Peyer's patch (tissue), 4 donors: ENCODE data around the gene AMBRA1.

Source experiments
- POLR2A ChIP-seq, 2 donors: fragments of 450-650 bp; IDR thresholded peaks; one replicate each; pipeline ENCODE4 v1.5.1; 2017; ENCODE audit warnings: antibody characterized with exemption in 2 of 2, mild to moderate bottlenecking in 2 of 2, moderate library complexity in 2 of 2
- TF ChIP-seq, protein P1 (sequence below), 6 experiments: fragments of 450-650 bp in 4 of 6; fragments of 200-600 bp in 2 of 6; sonication (generic) in 1 of 6; IDR thresholded peaks; one replicate each; pipeline ENCODE4 v1.5.1; 2017 to 2019; ENCODE audit warnings: antibody characterized with exemption in 6 of 6, mild to moderate bottlenecking in 3 of 6, moderate library complexity in 1 of 6

DNA sequence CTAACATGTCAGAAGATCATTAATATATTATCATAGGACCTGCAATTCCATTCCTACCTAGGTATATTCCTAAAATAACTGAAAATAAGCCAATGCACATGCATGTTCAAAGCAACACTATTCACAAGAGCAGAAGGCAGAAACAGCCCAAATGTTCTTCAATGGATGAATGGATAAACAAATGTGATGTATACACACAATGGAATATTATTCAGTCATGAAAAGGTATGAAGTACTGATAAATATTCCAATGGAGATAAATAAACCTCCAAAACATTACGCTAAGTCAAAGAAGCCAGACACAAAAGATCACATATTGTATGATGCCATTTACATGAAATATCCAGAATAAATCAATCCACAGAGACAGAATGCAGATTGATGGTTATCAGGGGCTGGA is 16.8 kb downstream of the AMBRA1 start:
- TF ChIP-seq, protein P1, sequence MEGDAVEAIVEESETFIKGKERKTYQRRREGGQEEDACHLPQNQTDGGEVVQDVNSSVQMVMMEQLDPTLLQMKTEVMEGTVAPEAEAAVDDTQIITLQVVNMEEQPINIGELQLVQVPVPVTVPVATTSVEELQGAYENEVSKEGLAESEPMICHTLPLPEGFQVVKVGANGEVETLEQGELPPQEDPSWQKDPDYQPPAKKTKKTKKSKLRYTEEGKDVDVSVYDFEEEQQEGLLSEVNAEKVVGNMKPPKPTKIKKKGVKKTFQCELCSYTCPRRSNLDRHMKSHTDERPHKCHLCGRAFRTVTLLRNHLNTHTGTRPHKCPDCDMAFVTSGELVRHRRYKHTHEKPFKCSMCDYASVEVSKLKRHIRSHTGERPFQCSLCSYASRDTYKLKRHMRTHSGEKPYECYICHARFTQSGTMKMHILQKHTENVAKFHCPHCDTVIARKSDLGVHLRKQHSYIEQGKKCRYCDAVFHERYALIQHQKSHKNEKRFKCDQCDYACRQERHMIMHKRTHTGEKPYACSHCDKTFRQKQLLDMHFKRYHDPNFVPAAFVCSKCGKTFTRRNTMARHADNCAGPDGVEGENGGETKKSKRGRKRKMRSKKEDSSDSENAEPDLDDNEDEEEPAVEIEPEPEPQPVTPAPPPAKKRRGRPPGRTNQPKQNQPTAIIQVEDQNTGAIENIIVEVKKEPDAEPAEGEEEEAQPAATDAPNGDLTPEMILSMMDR (IDR thresholded peaks at IDR 0.05) = no peak
- TF ChIP-seq POLR2A (IDR thresholded peaks at IDR 0.05) = no peak
